ENCODE data around the gene MIF4GD. TPM values are rescaled to one million over a fixed set of nuclear protein-coding genes. Genes with fewer than 3 reads are reported as not detected.

Gene MIF4GD
- total RNA-seq, 1 donor from 2014 or later, result 15.4 TPM

GRCh38 chr17:75240394-75241142, 30.5 kb downstream of the MIF4GD start:
- DNase-seq (peak; percentile 52), ATAC-seq (no peak)
- intact Hi-C loops (cut with micrococcal nuclease), result no loop called here

GRCh38 chr17:75239778-75240393, 31.1 kb downstream of the MIF4GD start:
- DNase-seq (no peak), ATAC-seq (no peak)
- intact Hi-C loops (cut with micrococcal nuclease), result no loop called here

GRCh38 chr17:75239214-75239613, 31.8 kb downstream of the MIF4GD start:
- intact Hi-C loops (cut with micrococcal nuclease), result no loop called here
- ATAC-seq (no peak), DNase-seq (no peak)

- intact Hi-C loops (cut with micrococcal nuclease), result no loop called here
- ATAC-seq (peak; percentile 58), DNase-seq (peak; percentile 60)
Observed at GRCh38 chr17:75238684-75239191, 32.3 kb downstream of the MIF4GD start.

- ATAC-seq, result no peak
- intact Hi-C loops (cut with micrococcal nuclease), result no loop called here
Observed at GRCh38 chr17:75238020-75238580, 32.9 kb downstream of the MIF4GD start.

GRCh38 chr17:75237100-75238014, 33.7 kb downstream of the MIF4GD start:
- intact Hi-C loops (cut with micrococcal nuclease), result no loop called here
- DNase-seq, result peak; percentile 64
- ATAC-seq, result peak; percentile 69

More at GRCh38 chr17:75238020-75238580, 32.9 kb downstream of the MIF4GD start:
- DNase-seq, result no peak

- no peak for ATAC-seq
- no peak for DNase-seq
- intact Hi-C loops (cut with micrococcal nuclease), result no loop called here
Observed at GRCh38 chr17:75232786-75233185, 38.2 kb downstream of the MIF4GD start.

- DNase-seq (no peak), ATAC-seq (no peak)
- intact Hi-C loops (cut with micrococcal nuclease), result no loop called here
Observed at GRCh38 chr17:75231741-75232464, 39.1 kb downstream of the MIF4GD start.

- intact Hi-C loops (cut with micrococcal nuclease), result no loop called here
- ATAC-seq (no peak), DNase-seq (no peak)
Observed at GRCh38 chr17:75231071-75231470, 40.0 kb downstream of the MIF4GD start.

- DNase-seq, result no peak
- intact Hi-C loops (cut with micrococcal nuclease), result no loop called here
- peak; percentile 62 for ATAC-seq
Observed at GRCh38 chr17:75228847-75229246, 42.2 kb downstream of the MIF4GD start.

GRCh38 chr17:75228305-75228704, 42.7 kb downstream of the MIF4GD start:
- intact Hi-C loops (cut with micrococcal nuclease), result no loop called here
- DNase-seq, result no peak

GRCh38 chr17:75227729-75228128, 43.3 kb downstream of the MIF4GD start:
- DNase-seq, result no peak
- ATAC-seq, result no peak
- intact Hi-C loops (cut with micrococcal nuclease), result no loop called here

More at GRCh38 chr17:75228305-75228704, 42.7 kb downstream of the MIF4GD start:
- peak; percentile 68 for ATAC-seq

GRCh38 chr17:75225016-75225415, 46.0 kb downstream of the MIF4GD start:
- ATAC-seq (no peak), DNase-seq (no peak)
- intact Hi-C loops (cut with micrococcal nuclease), result no loop called here

- ATAC-seq (no peak), DNase-seq (no peak)
- intact Hi-C loops (cut with micrococcal nuclease), result no loop called here
Observed at GRCh38 chr17:75219815-75220214, 51.2 kb downstream of the MIF4GD start.

GRCh38 chr17:75218131-75218530, 52.9 kb downstream of the MIF4GD start:
- ATAC-seq (no peak), DNase-seq (no peak)
- intact Hi-C loops (cut with micrococcal nuclease), result no loop called here

Measured in left ventricle myocardium superior (tissue), 1 donor.